ENCODE measurements around the gene VPS25.

DNA sequence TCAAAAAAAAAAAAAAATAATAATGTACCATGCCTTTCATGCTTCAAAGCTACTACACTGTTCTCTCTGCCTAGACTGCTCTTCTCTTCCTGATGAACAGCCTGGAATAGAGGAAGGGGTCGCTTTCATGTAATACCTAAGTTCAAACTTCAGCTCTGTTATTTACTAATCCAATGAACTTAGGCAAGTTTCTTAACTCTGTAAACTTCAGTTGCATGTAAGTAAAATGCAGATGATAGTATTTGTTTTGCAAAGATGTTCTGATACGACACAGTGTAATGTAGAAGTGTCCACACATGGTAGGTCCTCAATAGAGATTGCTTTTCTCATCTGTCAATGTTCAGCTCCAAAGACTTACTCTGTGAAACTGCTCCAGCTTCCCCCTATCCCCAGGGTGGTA is 18.7 kb downstream of the VPS25 start:
- TF ChIP-seq, protein P1, sequence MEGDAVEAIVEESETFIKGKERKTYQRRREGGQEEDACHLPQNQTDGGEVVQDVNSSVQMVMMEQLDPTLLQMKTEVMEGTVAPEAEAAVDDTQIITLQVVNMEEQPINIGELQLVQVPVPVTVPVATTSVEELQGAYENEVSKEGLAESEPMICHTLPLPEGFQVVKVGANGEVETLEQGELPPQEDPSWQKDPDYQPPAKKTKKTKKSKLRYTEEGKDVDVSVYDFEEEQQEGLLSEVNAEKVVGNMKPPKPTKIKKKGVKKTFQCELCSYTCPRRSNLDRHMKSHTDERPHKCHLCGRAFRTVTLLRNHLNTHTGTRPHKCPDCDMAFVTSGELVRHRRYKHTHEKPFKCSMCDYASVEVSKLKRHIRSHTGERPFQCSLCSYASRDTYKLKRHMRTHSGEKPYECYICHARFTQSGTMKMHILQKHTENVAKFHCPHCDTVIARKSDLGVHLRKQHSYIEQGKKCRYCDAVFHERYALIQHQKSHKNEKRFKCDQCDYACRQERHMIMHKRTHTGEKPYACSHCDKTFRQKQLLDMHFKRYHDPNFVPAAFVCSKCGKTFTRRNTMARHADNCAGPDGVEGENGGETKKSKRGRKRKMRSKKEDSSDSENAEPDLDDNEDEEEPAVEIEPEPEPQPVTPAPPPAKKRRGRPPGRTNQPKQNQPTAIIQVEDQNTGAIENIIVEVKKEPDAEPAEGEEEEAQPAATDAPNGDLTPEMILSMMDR (IDR thresholded peaks at IDR 0.05): no peak
- TF ChIP-seq POLR2A (IDR thresholded peaks at IDR 0.05): no peak
